Kidney (tissue), 14 donors: Measurements from ENCODE around the gene ANO10. TPM values are rescaled to one million over a fixed set of nuclear protein-coding genes. Genes with fewer than 3 reads are reported as not detected.

Experiments
- DNase-seq, 5 donors: peaks; one replicate each; pipeline ENCODE4 v3.0.0-alpha.2; 2013 to 2020
- FAIRE-seq: peaks from 2 replicates; lab custom pipeline; 2012; peaks lifted over from hg19 to GRCh38; lab: Jason Lieb, UNC
- H3K27ac ChIP-seq, 2 donors: one replicate each; pipeline ENCODE4 v1.7.0; 2013; ENCODE audit warnings: low read depth in 2 of 2, low read length in 2 of 2, inconsistent platforms in 1 of 2
- H3K27me3 ChIP-seq: one replicate; pipeline ENCODE4 v1.7.1; 2013; ENCODE audit warnings: low read length, inconsistent platforms; ENCODE audit not compliant: control insufficient read depth, insufficient read depth
- H3K36me3 ChIP-seq, 3 donors: one replicate each; pipeline versions ENCODE4 v1.7.0 to v1.7.1; 2013; ENCODE audit warnings: low read length in 3 of 3, control low read depth in 1 of 3, inconsistent platforms in 1 of 3; ENCODE audit not compliant: insufficient read depth in 3 of 3, control insufficient read depth in 2 of 3
- H3K4me1 ChIP-seq, 3 donors: one replicate each; pipeline versions ENCODE4 v1.7.0 to v1.7.1; 2013; ENCODE audit warnings: low read length in 3 of 3, inconsistent platforms in 1 of 3, low read depth in 1 of 3; ENCODE audit not compliant: control insufficient read depth in 2 of 3, insufficient read depth in 2 of 3
- H3K4me3 ChIP-seq, 3 donors: one replicate each; pipeline versions ENCODE4 v1.7.0 to v1.8.1; 2013; ENCODE audit warnings: low read length in 3 of 3, control low read depth in 1 of 3, inconsistent platforms in 1 of 3
- H3K9ac ChIP-seq, 3 donors: one replicate each; pipeline versions ENCODE4 v1.7.0 to v1.7.1; 2013; ENCODE audit warnings: low read length in 3 of 3, control low read depth in 1 of 3, inconsistent platforms in 1 of 3
- H3K9me3 ChIP-seq, 3 donors: one replicate each; pipeline versions ENCODE4 v1.7.0 to v1.7.1; 2013; ENCODE audit warnings: low read length in 3 of 3, control low read depth in 1 of 3, inconsistent platforms in 1 of 3; ENCODE audit not compliant: control insufficient read depth in 2 of 3, insufficient read depth in 1 of 3
- CTCF ChIP-seq: IDR thresholded peaks from 3 replicates; pipeline ENCODE4 v1.5.1; 2012; ENCODE audit warnings: mild to moderate bottlenecking, moderate library complexity, borderline replicate concordance; ENCODE audit not compliant: insufficient read depth; ENCODE audit errors: extremely low read depth
- intact Hi-C: fragments of 100-400 bp; cut with DNase I; formaldehyde crosslinking; loops from one replicate; pipeline ENCODE4 v1.11.1; 2022
- polyA plus RNA-seq: library from polyadenylated mRNA; stranded (reverse); fragments of 350-450 nt; fragmentation: Illumina TruSeq; extraction: RNeasy Lipid Tissue Mini Kit (QIAGEN cat#74804); gene quantifications from one replicate; pipeline ENCODE4 v1.2.3, GENCODE V29; 2014; ENCODE audit warnings: low read depth, low replicate concordance; ENCODE audit not compliant: insufficient read depth
- total RNA-seq: library from RNA; stranded (reverse); fragmentation: NEBNext Ultra II Directional; extraction: Animal tissue kit (Norgen Biotek cat#: 25700); gene quantifications from one replicate; pipeline ENCODE4 v1.2.1, GENCODE V29; 2021
- donor health status: control.
- donor health status: control.
- donor health status: control.
- donor health status: control.
- donor health status: control.
- donor health status: DM: yes; HTN: yes; CAD: no.
- donor health status: Normal renal cell carcinoma (clear cell type).

Gene ANO10
- total and polyA plus RNA-seq, 2 donors from 2014 or later: 45.7 to 48.2 TPM

- Histone ChIP-seq H3K27ac (no peak overlapping the region), H3K4me1 (no peaks in the 10 kb centered on the region), H3K4me3 (no peak overlapping the region), H3K27me3 (no peaks in the 10 kb centered on the region), H3K36me3 (no peaks in the 10 kb centered on the region), H3K9me3 (no peaks in the 10 kb centered on the region), H3K9ac (no peak overlapping the region)
- DNase-seq (no peak), FAIRE-seq (no peak)
- TF ChIP-seq CTCF: no peak
- intact Hi-C loops: no loop called here
Observed at GRCh38 chr3:43629257-43629656, 7.4 kb upstream of the ANO10 start.

- no peak for TF ChIP-seq CTCF
- Histone ChIP-seq H3K27ac (no peak overlapping the region), H3K9ac (no peak overlapping the region), H3K27me3 (no peaks in the 10 kb centered on the region), H3K4me1 (peaks cover 0 to 2% (median 0%) of the 10 kb centered on the region in 3 donors), H3K4me3 (no peak overlapping the region), H3K9me3 (no peaks in the 10 kb centered on the region), H3K36me3 (no peaks in the 10 kb centered on the region)
- intact Hi-C loops: no loop called here
- DNase-seq (no peak), FAIRE-seq (no peak)
Observed at GRCh38 chr3:43627360-43627759, 5.5 kb upstream of the ANO10 start.

- H3K36me3 ChIP-seq: no peaks in the 10 kb centered on the region
- no peaks in the 10 kb centered on the region for H3K27me3 ChIP-seq
- peaks cover 0 to 2% (median 2%) of the 10 kb centered on the region in 3 donors for H3K4me1 ChIP-seq
- H3K27ac ChIP-seq: no peak overlapping the region
- intact Hi-C loops: no loop called here
- H3K4me3 ChIP-seq: no peak overlapping the region
- TF ChIP-seq CTCF: no peak
- no peaks in the 10 kb centered on the region for H3K9me3 ChIP-seq
- FAIRE-seq (no peak), DNase-seq (no peak)
- no peak overlapping the region for H3K9ac ChIP-seq
Observed at GRCh38 chr3:43624619-43625305, 3.0 kb upstream of the ANO10 start.
